ENCODE results near the gene SEPHS1. TPM values are rescaled to one million over a fixed set of nuclear protein-coding genes. Genes with fewer than 3 reads are reported as not detected.
"Not testable (repeated sequence)": the region's sequence is repeated elsewhere in the genome, so short reads cannot be mapped to it uniquely, and the experiment has no call there.

The SEPHS1 gene
- total RNA-seq, result 34.1 and 40.1 TPM in 2 replicates

- peak in 1 of 2 donors; percentile 75 for DNase-seq (ENCODE audit: low read depth in 2 of 2)
Observed at GRCh38 chr10:13348216-13349017, at the start of gene SEPHS1. Gene SEPHS1 (minus strand): TSS chr10:13348293. CDS start chr10:13344950, 3,343 bp downstream.

- no peak for DNase-seq (ENCODE audit: low read depth in 2 of 2)
Observed at GRCh38 chr10:13397052-13397451, 49.0 kb upstream of the SEPHS1 start.

GRCh38 chr10:13396369-13396768 is 48.3 kb upstream of the SEPHS1 start:
- no peak for DNase-seq (ENCODE audit: low read depth in 2 of 2)

- no peak for DNase-seq (ENCODE audit: low read depth in 2 of 2)
Observed at GRCh38 chr10:13395540-13395939, 47.4 kb upstream of the SEPHS1 start.

- no peak for DNase-seq (ENCODE audit: low read depth in 2 of 2)
Observed at GRCh38 chr10:13393640-13394039, 45.5 kb upstream of the SEPHS1 start.

- DNase-seq (ENCODE audit: low read depth in 2 of 2), result no peak
Observed at GRCh38 chr10:13392701-13393100, 44.6 kb upstream of the SEPHS1 start.

- peak in 1 of 2 donors; percentile 36 for DNase-seq (ENCODE audit: low read depth in 2 of 2)
Observed at GRCh38 chr10:13390604-13391522, 42.8 kb upstream of the SEPHS1 start.

- DNase-seq (ENCODE audit: low read depth in 2 of 2), result no peak
Observed at GRCh38 chr10:13388478-13389230, 40.6 kb upstream of the SEPHS1 start.

GRCh38 chr10:13386021-13386420 is 37.9 kb upstream of the SEPHS1 start:
- DNase-seq (ENCODE audit: low read depth in 2 of 2), result no peak

- DNase-seq (ENCODE audit: low read depth in 2 of 2), result no peak
Observed at GRCh38 chr10:13383399-13383761, 35.3 kb upstream of the SEPHS1 start.

GRCh38 chr10:13382703-13383398 is 34.8 kb upstream of the SEPHS1 start:
- DNase-seq (ENCODE audit: low read depth in 2 of 2), result peak in 1 of 2 donors; percentile 10

GRCh38 chr10:13379061-13379460 is 31.0 kb upstream of the SEPHS1 start:
- DNase-seq (ENCODE audit: low read depth in 2 of 2), result not testable (repeated sequence)

- DNase-seq (ENCODE audit: low read depth in 2 of 2), result no peak
Observed at GRCh38 chr10:13376746-13377145, 28.7 kb upstream of the SEPHS1 start.

GRCh38 chr10:13376297-13376696 is 28.2 kb upstream of the SEPHS1 start:
- DNase-seq (ENCODE audit: low read depth in 2 of 2), result no peak

GRCh38 chr10:13375791-13376190 is 27.7 kb upstream of the SEPHS1 start:
- no peak for DNase-seq (ENCODE audit: low read depth in 2 of 2)

GRCh38 chr10:13373644-13374043 is 25.6 kb upstream of the SEPHS1 start:
- DNase-seq (ENCODE audit: low read depth in 2 of 2), result no peak

GRCh38 chr10:13372524-13372923 is 24.4 kb upstream of the SEPHS1 start:
- no peak for DNase-seq (ENCODE audit: low read depth in 2 of 2)

- peak; percentile 71 to 80 for DNase-seq (ENCODE audit: low read depth in 2 of 2)
Observed at GRCh38 chr10:13371897-13372470, 23.9 kb upstream of the SEPHS1 start.

GRCh38 chr10:13366891-13367290 is 18.8 kb upstream of the SEPHS1 start:
- no peak for DNase-seq (ENCODE audit: low read depth in 2 of 2)

- DNase-seq (ENCODE audit: low read depth in 2 of 2), result no peak
Observed at GRCh38 chr10:13365831-13366230, 17.7 kb upstream of the SEPHS1 start.

GRCh38 chr10:13365243-13365642 is 17.1 kb upstream of the SEPHS1 start:
- DNase-seq (ENCODE audit: low read depth in 2 of 2), result no peak
